NCI-H226 (cell line): ENCODE data around the gene B3GNT9.
"Not testable (repeated sequence)": the region's sequence is repeated elsewhere in the genome, so short reads cannot be mapped to it uniquely, and the experiment has no call there.

Source experiments
- DNase-seq: peaks from one replicate; pipeline ENCODE4 v3.0.0-alpha.2; 2015

The B3GNT9 gene

GRCh38 chr16:67149276-67150046, 1.3 kb downstream of the B3GNT9 start:
- DNase-seq, result no peak

- no peak for DNase-seq
These were observed 2.0 kb downstream of the B3GNT9 start for GRCh38 chr16:67148656-67149275.

- no peak for DNase-seq
These were observed 2.6 kb downstream of the B3GNT9 start for GRCh38 chr16:67148221-67148620.

GRCh38 chr16:67147437-67148140, 3.2 kb downstream of the B3GNT9 start:
- DNase-seq, result no peak

GRCh38 chr16:67146523-67147357, 4.1 kb downstream of the B3GNT9 start:
- DNase-seq, result no peak

- no peak for DNase-seq
These were observed 5.1 kb downstream of the B3GNT9 start for GRCh38 chr16:67145746-67146145.

- no peak for DNase-seq
These were observed 5.9 kb downstream of the B3GNT9 start for GRCh38 chr16:67144943-67145342.

- DNase-seq, result no peak
These were observed 8.5 kb downstream of the B3GNT9 start for GRCh38 chr16:67142342-67142741.

- DNase-seq, result no peak
These were observed 9.4 kb downstream of the B3GNT9 start for GRCh38 chr16:67141391-67141790.

GRCh38 chr16:67137605-67138004, 13.2 kb downstream of the B3GNT9 start:
- DNase-seq, result peak; percentile 73

- DNase-seq, result no peak
These were observed 21.4 kb downstream of the B3GNT9 start for GRCh38 chr16:67129422-67129821.

- no peak for DNase-seq
These were observed 21.9 kb downstream of the B3GNT9 start for GRCh38 chr16:67128887-67129286.

- DNase-seq, result no peak
These were observed 22.4 kb downstream of the B3GNT9 start for GRCh38 chr16:67128417-67128816.

GRCh38 chr16:67122799-67123198, 28.0 kb downstream of the B3GNT9 start:
- not testable (repeated sequence) for DNase-seq

- DNase-seq, result no peak
These were observed 30.8 kb downstream of the B3GNT9 start for GRCh38 chr16:67120025-67120424.

- DNase-seq, result no peak
These were observed 33.1 kb downstream of the B3GNT9 start for GRCh38 chr16:67117716-67118115.

GRCh38 chr16:67116388-67117311, 34.1 kb downstream of the B3GNT9 start:
- no peak for DNase-seq

- DNase-seq, result peak; percentile 71
These were observed 35.2 kb downstream of the B3GNT9 start for GRCh38 chr16:67115639-67116038.

GRCh38 chr16:67114793-67115192, 36.0 kb downstream of the B3GNT9 start:
- no peak for DNase-seq

GRCh38 chr16:67112591-67113399, 38.0 kb downstream of the B3GNT9 start:
- DNase-seq, result no peak

- no peak for DNase-seq
These were observed 38.8 kb downstream of the B3GNT9 start for GRCh38 chr16:67111951-67112444.
